H9 (cell line): ENCODE results near the gene UBE2V1. TPM values are rescaled to one million over a fixed set of nuclear protein-coding genes. Genes with fewer than 3 reads are reported as not detected.

Experiments used
- DNase-seq: peaks from one replicate; pipeline ENCODE4 v3.0.0-alpha.2; 2017
- H2AFZ ChIP-seq: one replicate; pipeline ENCODE4 v1.6.1; 2013; ENCODE audit warnings: mild to moderate bottlenecking, low read length, control low read depth, moderate library complexity
- H2AK5ac ChIP-seq: 2 replicates; pipeline ENCODE4 v1.6.1; 2013; ENCODE audit warnings: low read length, control low read depth, mixed read lengths; ENCODE audit not compliant: insufficient read length
- H2BK120ac ChIP-seq: one replicate; pipeline ENCODE4 v1.6.1; 2013; ENCODE audit warnings: low read depth, mild to moderate bottlenecking, low read length, control low read depth, inconsistent platforms; ENCODE audit not compliant: poor library complexity, severe bottlenecking
- H2BK12ac ChIP-seq: 2 replicates; pipeline ENCODE4 v1.6.1; 2013; ENCODE audit warnings: low read length, control low read depth, mixed read lengths, low read depth; ENCODE audit not compliant: insufficient read length
- H2BK15ac ChIP-seq: 2 replicates; pipeline ENCODE4 v1.6.1; 2013; ENCODE audit warnings: low read depth, low read length, control low read depth
- H2BK20ac ChIP-seq: one replicate; pipeline ENCODE4 v1.6.1; 2013; ENCODE audit warnings: low read depth, mild to moderate bottlenecking, low read length, control low read depth, inconsistent platforms; ENCODE audit not compliant: poor library complexity, severe bottlenecking
- H2BK5ac ChIP-seq: 2 replicates; pipeline ENCODE4 v1.6.1; 2013; ENCODE audit warnings: low read length, control low read depth, mixed read lengths; ENCODE audit not compliant: insufficient read length
- H3K14ac ChIP-seq: 2 replicates; pipeline ENCODE4 v1.6.1; 2013; ENCODE audit warnings: low read length, control low read depth; ENCODE audit not compliant: insufficient read depth
- H3K18ac ChIP-seq: 2 replicates; pipeline ENCODE4 v1.6.1; 2013; ENCODE audit warnings: low read depth, mild to moderate bottlenecking, mixed read lengths, low read length, control low read depth; ENCODE audit not compliant: insufficient read length
- H3K23ac ChIP-seq: 2 replicates; pipeline ENCODE4 v1.6.1; 2013; ENCODE audit warnings: low read length, control low read depth, mixed read lengths, low read depth; ENCODE audit not compliant: insufficient read length
- H3K23me2 ChIP-seq: 2 replicates; pipeline ENCODE4 v1.6.1; 2013; ENCODE audit warnings: low read depth, mild to moderate bottlenecking, mixed read lengths, low read length, control low read depth; ENCODE audit not compliant: insufficient read length, poor library complexity, severe bottlenecking
- H3K27ac ChIP-seq: 2 replicates; pipeline ENCODE4 v1.5.1; 2013; ENCODE audit warnings: low read length, control low read depth, mixed read lengths, low read depth; ENCODE audit not compliant: insufficient read length
- H3K27me3 ChIP-seq: 2 replicates; pipeline ENCODE4 v1.6.1; 2013; ENCODE audit warnings: low read length, control low read depth, inconsistent platforms; ENCODE audit not compliant: insufficient read depth
- H3K4ac ChIP-seq: 2 replicates; pipeline ENCODE4 v1.6.1; 2013; ENCODE audit warnings: low read depth, mild to moderate bottlenecking, control low read depth, inconsistent platforms, low read length, moderate library complexity
- H3K4me1 ChIP-seq: 2 replicates; pipeline ENCODE4 v1.6.1; 2013; ENCODE audit warnings: low read length, control low read depth, inconsistent platforms; ENCODE audit not compliant: insufficient read depth
- H3K4me2 ChIP-seq: 2 replicates; pipeline ENCODE4 v1.6.1; 2013; ENCODE audit warnings: low read length, control low read depth, mixed read lengths; ENCODE audit not compliant: insufficient read length, insufficient read depth
- H3K56ac ChIP-seq: 2 replicates; pipeline ENCODE4 v1.6.1; 2013; ENCODE audit warnings: low read depth, mild to moderate bottlenecking, mixed read lengths, low read length, control low read depth; ENCODE audit not compliant: insufficient read length
- H3K79me1 ChIP-seq: 2 replicates; pipeline ENCODE4 v1.6.1; 2013; ENCODE audit warnings: low read depth, mild to moderate bottlenecking, moderate library complexity, low read length, control low read depth, inconsistent platforms; ENCODE audit not compliant: insufficient read depth, poor library complexity, severe bottlenecking
- H3K79me2 ChIP-seq: 2 replicates; pipeline ENCODE4 v1.6.1; 2013; ENCODE audit warnings: low read length, control low read depth, inconsistent platforms; ENCODE audit not compliant: insufficient read depth
- H3K9ac ChIP-seq: 2 replicates; pipeline ENCODE4 v1.6.1; 2013; ENCODE audit warnings: low read length, control low read depth, mixed read lengths; ENCODE audit not compliant: insufficient read length; ENCODE audit errors: extremely low read depth
- H3K9me3 ChIP-seq: one replicate; pipeline ENCODE4 v1.6.1; 2013; ENCODE audit warnings: low read depth, low read length, inconsistent platforms; ENCODE audit not compliant: control insufficient read depth
- H3T11ph ChIP-seq: one replicate; pipeline ENCODE4 v1.6.1; 2013; ENCODE audit warnings: mild to moderate bottlenecking, low read length, control low read depth, inconsistent platforms
- H4K20me1 ChIP-seq: one replicate; pipeline ENCODE4 v1.6.1; 2013; ENCODE audit not compliant: control insufficient read depth, insufficient read length, insufficient read depth
- H4K5ac ChIP-seq: 2 replicates; pipeline ENCODE4 v1.6.1; 2013; ENCODE audit warnings: low read depth, mild to moderate bottlenecking, mixed read lengths, low read length, control low read depth; ENCODE audit not compliant: insufficient read length
- H4K8ac ChIP-seq: replicated peaks from 2 replicates; pipeline ENCODE4 v1.6.1; 2013; ENCODE audit warnings: low read length, control low read depth, mixed read lengths, low read depth; ENCODE audit not compliant: insufficient read length
- H4K91ac ChIP-seq: 2 replicates; pipeline ENCODE4 v1.6.1; 2013; ENCODE audit warnings: low read depth, mild to moderate bottlenecking, moderate library complexity, mixed read lengths, low read length, control low read depth; ENCODE audit not compliant: insufficient read length
- H3K27ac Mint-ChIP-seq, 3 experiments: 2 replicates in 2 of 3; 3 replicates in 1 of 3; pipeline ENCODE4 v1.8.0; 2020 to 2021; ENCODE audit warnings: mixed read lengths in 3 of 3, mild to moderate bottlenecking in 1 of 3, moderate library complexity in 1 of 3
- H3K27me3 Mint-ChIP-seq: 2 replicates; pipeline ENCODE4 v1.8.0; 2021; ENCODE audit warnings: low read depth, mild to moderate bottlenecking, moderate library complexity, mixed read lengths
- H3K36me3 Mint-ChIP-seq, 3 experiments: 2 replicates in 2 of 3; 3 replicates in 1 of 3; pipeline ENCODE4 v1.8.0; 2020 to 2021; ENCODE audit warnings: low read depth in 3 of 3, mixed read lengths in 3 of 3; ENCODE audit not compliant: insufficient read depth in 1 of 3
- H3K4me1 Mint-ChIP-seq, 2 experiments: 2 replicates each; pipeline ENCODE4 v1.8.0; 2020; ENCODE audit warnings: mixed read lengths in 2 of 2
- H3K4me3 Mint-ChIP-seq, 2 experiments: 2 replicates in 1 of 2; 3 replicates in 1 of 2; pipeline ENCODE4 v1.8.0; 2020 to 2021; ENCODE audit warnings: mild to moderate bottlenecking in 2 of 2, mixed read lengths in 2 of 2, moderate library complexity in 1 of 2
- H3K9me3 Mint-ChIP-seq, 2 experiments: 2 replicates in 1 of 2; 3 replicates in 1 of 2; pipeline ENCODE4 v1.8.0; 2020; ENCODE audit warnings: mild to moderate bottlenecking in 2 of 2, mixed read lengths in 2 of 2, moderate library complexity in 1 of 2
- WGBS: extraction: QIAGEN DNeasy Blood & Tissue Kit; methylation state at CpG from one replicate; pipeline ENCODE4 v1.1.7; 2013; ENCODE audit warnings: missing lambda C conversion rate, low lambda C conversion rate, mixed read lengths; ENCODE audit not compliant: insufficient read length; ENCODE audit errors: extremely low coverage; 5-methylcytosine and 5-hydroxymethylcytosine counted together
- total RNA-seq: library from RNA; stranded (reverse); gene quantifications from 2 replicates; pipeline ENCODE4 v1.2.1, GENCODE V29; 2021
- TF ChIP-seq, protein P1 (sequence below): fragments of 200-600 bp; sonication (generic); conservative IDR thresholded peaks from 3 replicates; pipeline ENCODE4 v1.8.0; 2021; ENCODE audit warnings: antibody characterized with exemption, mild to moderate bottlenecking

Gene UBE2V1
- total RNA-seq, 1 experiment from 2014 or later: 152 TPM

DNA sequence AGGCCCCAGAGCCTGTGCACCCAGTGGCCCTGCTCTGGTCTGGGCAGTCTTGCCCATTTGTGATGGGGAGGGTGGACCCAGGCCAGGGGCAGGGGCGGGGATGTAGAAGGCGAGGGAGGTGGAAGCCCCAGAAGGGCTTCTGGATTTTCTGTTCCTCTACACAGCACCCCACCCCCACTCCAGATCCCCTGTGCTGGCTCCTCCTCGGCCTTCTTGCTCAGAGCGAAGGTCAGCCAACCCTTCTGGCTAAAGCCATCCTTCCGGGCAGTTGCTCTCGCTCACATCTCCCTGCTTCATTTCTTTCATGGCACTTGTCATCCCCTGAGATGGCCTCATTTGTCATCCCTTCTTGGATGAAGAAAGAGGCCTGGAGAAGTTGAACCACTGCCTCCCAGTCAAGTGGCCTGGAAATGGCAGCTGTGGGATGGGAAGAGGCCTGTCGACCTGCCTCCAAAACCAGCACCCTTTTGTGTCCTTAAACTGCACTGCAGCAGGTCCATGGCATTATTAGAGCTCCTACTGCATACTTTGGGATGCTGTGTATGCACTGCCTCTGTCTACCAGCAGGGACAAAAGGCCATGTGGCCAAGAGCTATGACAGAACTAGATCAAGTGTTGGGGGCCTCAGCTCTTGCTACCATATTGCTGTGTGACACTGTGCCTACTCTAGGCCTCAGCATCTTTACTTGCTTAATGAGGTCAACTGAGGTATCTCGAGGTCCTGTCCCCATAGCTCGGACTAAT lies 20.7 kb upstream of the UBE2V1 start:
- H3K14ac ChIP-seq: no peak overlapping the region
- no peaks in the 10 kb centered on the region for H3K79me1 ChIP-seq
- H2BK12ac ChIP-seq: no peak overlapping the region
- H3K27ac ChIP-seq: no peak overlapping the region
- Mint-ChIP-seq H3K27me3 (no peaks in the 10 kb centered on the region), H3K36me3 (peaks cover 12 to 45% (median 45%) of the 10 kb centered on the region in 3 experiments), H3K27ac (peak overlapping the region in 1 of 3 experiments; percentile 34; a peak in 2 of 7 replicates), H3K4me1 (peaks cover 3 to 4% of the 10 kb centered on the region in 2 experiments; a peak in 3 of 4 replicates), H3K9me3 (no peaks in the 10 kb centered on the region), H3K4me3 (no peak overlapping the region)
- H2BK120ac ChIP-seq: no peak overlapping the region
- H4K8ac ChIP-seq: no peak overlapping the region
- TF ChIP-seq, protein P1, sequence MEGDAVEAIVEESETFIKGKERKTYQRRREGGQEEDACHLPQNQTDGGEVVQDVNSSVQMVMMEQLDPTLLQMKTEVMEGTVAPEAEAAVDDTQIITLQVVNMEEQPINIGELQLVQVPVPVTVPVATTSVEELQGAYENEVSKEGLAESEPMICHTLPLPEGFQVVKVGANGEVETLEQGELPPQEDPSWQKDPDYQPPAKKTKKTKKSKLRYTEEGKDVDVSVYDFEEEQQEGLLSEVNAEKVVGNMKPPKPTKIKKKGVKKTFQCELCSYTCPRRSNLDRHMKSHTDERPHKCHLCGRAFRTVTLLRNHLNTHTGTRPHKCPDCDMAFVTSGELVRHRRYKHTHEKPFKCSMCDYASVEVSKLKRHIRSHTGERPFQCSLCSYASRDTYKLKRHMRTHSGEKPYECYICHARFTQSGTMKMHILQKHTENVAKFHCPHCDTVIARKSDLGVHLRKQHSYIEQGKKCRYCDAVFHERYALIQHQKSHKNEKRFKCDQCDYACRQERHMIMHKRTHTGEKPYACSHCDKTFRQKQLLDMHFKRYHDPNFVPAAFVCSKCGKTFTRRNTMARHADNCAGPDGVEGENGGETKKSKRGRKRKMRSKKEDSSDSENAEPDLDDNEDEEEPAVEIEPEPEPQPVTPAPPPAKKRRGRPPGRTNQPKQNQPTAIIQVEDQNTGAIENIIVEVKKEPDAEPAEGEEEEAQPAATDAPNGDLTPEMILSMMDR: peak; percentile 41
- no peaks in the 10 kb centered on the region for H3K79me2 ChIP-seq
- no peaks in the 10 kb centered on the region for H3K9me3 ChIP-seq
- no peak overlapping the region for H3K23ac ChIP-seq
- H2BK15ac ChIP-seq: no peak overlapping the region
- no peaks in the 10 kb centered on the region for H3K4me1 ChIP-seq
- H3T11ph ChIP-seq: no peak overlapping the region
- no peak overlapping the region for H3K4me2 ChIP-seq
- no peak overlapping the region for H4K91ac ChIP-seq
- no peak overlapping the region for H2BK5ac ChIP-seq
- WGBS: no CpG with 5 or more reads among the region's 9 CpGs
- no peak overlapping the region for H3K9ac ChIP-seq
- H3K56ac ChIP-seq: no peak overlapping the region
- no peaks in the 10 kb centered on the region for H3K27me3 ChIP-seq
- H3K4ac ChIP-seq: no peak overlapping the region
- H3K23me2 ChIP-seq: no peaks in the 10 kb centered on the region
- H2BK20ac ChIP-seq: no peak overlapping the region
- H2AK5ac ChIP-seq: no peak overlapping the region
- H2AFZ ChIP-seq: no peak overlapping the region
- H4K5ac ChIP-seq: no peak overlapping the region
- no peaks in the 10 kb centered on the region for H4K20me1 ChIP-seq
- no peak overlapping the region for H3K18ac ChIP-seq
- no peak for DNase-seq
